HepG2 (cell line): ENCODE results near the gene IDUA. TPM values are rescaled to one million over a fixed set of nuclear protein-coding genes. Genes with fewer than 3 reads are reported as not detected.

Experiments
- CHD2 ChIP-seq: IDR thresholded peaks from 2 replicates; pipeline ENCODE4 v1.6.1; 2011; ENCODE audit warnings: low read depth, low read length, improper control_type of control experiment
- JUN ChIP-seq: sonication (generic); formaldehyde crosslinking; IDR thresholded peaks from 2 replicates; pipeline ENCODE4 v1.4.0; 2020; ENCODE audit warnings: mild to moderate bottlenecking, missing genetic modification reagents
- KLF16 ChIP-seq, 2 experiments: sonication (generic) in 1 of 2; formaldehyde crosslinking in 1 of 2; IDR thresholded peaks; 2 replicates each; pipeline versions ENCODE4 v1.6.1 to v1.8.0; 2016 to 2023; ENCODE audit warnings: missing genetic modification reagents in 2 of 2, missing compliant biosample characterization in 1 of 2
- MLLT10 ChIP-seq: sonication (generic); formaldehyde crosslinking; IDR thresholded peaks from 2 replicates; pipeline ENCODE4 v1.4.0; 2020; ENCODE audit warnings: missing genetic modification reagents
- NFYC ChIP-seq: IDR thresholded peaks from 2 replicates; pipeline ENCODE4 v1.6.1; 2016; ENCODE audit warnings: missing genetic modification reagents, missing compliant biosample characterization
- POLR2G ChIP-seq: fragments of 200-400 bp; formaldehyde crosslinking; IDR thresholded peaks from 2 replicates; pipeline ENCODE4 v1.6.1; 2018; ENCODE audit warnings: mild to moderate bottlenecking, low read depth, low read length, moderate library complexity
- PPARG ChIP-seq: conservative IDR thresholded peaks from 2 replicates; pipeline ENCODE4 v1.6.1; 2016; ENCODE audit warnings: missing biosample characterization, missing genetic modification reagents
- RFX3 ChIP-seq: IDR thresholded peaks from 2 replicates; pipeline ENCODE4 v1.6.1; 2016; ENCODE audit warnings: missing biosample characterization, missing genetic modification reagents
- RFXAP ChIP-seq: sonication (generic); formaldehyde crosslinking; IDR thresholded peaks from 2 replicates; pipeline ENCODE4 v1.4.0; 2020; ENCODE audit warnings: missing genetic modification reagents, borderline replicate concordance
- ZMAT3 ChIP-seq: sonication (generic); formaldehyde crosslinking; conservative IDR thresholded peaks from 2 replicates; pipeline ENCODE4 v1.7.0; 2021; ENCODE audit warnings: missing genetic modification reagents
- ZNF501 ChIP-seq: sonication (generic); formaldehyde crosslinking; IDR thresholded peaks from 2 replicates; pipeline ENCODE4 v1.5.1; 2020; ENCODE audit warnings: mild to moderate bottlenecking, moderate library complexity, missing genetic modification reagents
- ZNF550 ChIP-seq: sonication (generic); formaldehyde crosslinking; IDR thresholded peaks from 2 replicates; pipeline ENCODE4 v1.4.0; 2020; ENCODE audit warnings: mild to moderate bottlenecking, missing genetic modification reagents, borderline replicate concordance
- ZNF660 ChIP-seq: sonication (generic); formaldehyde crosslinking; IDR thresholded peaks from 2 replicates; pipeline ENCODE4 v1.5.1; 2020; ENCODE audit warnings: mild to moderate bottlenecking, low read depth, missing genetic modification reagents, borderline replicate concordance
- ZNF883 ChIP-seq: sonication (generic); formaldehyde crosslinking; IDR thresholded peaks from 2 replicates; pipeline ENCODE4 v1.5.1; 2020; ENCODE audit warnings: mild to moderate bottlenecking, missing genetic modification reagents; ENCODE audit errors: not compliant biosample characterization
- ZSCAN29 ChIP-seq: sonication (generic); formaldehyde crosslinking; conservative IDR thresholded peaks from 2 replicates; pipeline ENCODE4 v1.4.0; 2020; ENCODE audit warnings: mild to moderate bottlenecking, missing genetic modification reagents
- polyA plus RNA-seq, 8 experiments: library from polyadenylated mRNA; depleted of rRNA in 3 of 8; stranded (reverse) in 7 of 8; unstranded in 1 of 8; fragments of >200 nt; fragmentation: Illumina TruSeq in 4 of 8; extraction: Trizol in 4 of 8; gene quantifications; 2 replicates each; pipeline versions ENCODE4 v1.2.1 to v1.2.3, GENCODE V29; 2011 to 2016; ENCODE audit warnings: low read depth in 4 of 8, missing spikeins in 1 of 8, mixed read lengths in 1 of 8; ENCODE audit not compliant: insufficient read depth in 1 of 8
- total RNA-seq, 5 experiments: library from RNA; depleted of rRNA; stranded (reverse); fragments of >200 nt; fragmentation: Illumina TruSeq; extraction: Trizol; gene quantifications; 2 replicates each; pipeline ENCODE4 v1.2.3, GENCODE V29; 2016; ENCODE audit warnings: low read depth in 1 of 5
- TF ChIP-seq, protein P1 (sequence below): sonication (generic); formaldehyde crosslinking; conservative IDR thresholded peaks from 2 replicates; pipeline ENCODE4 v1.4.0; 2020; ENCODE audit warnings: missing genetic modification reagents
- TF ChIP-seq, protein P2 (sequence below): sonication (generic); formaldehyde crosslinking; IDR thresholded peaks from 2 replicates; pipeline ENCODE4 v1.4.0; 2020; ENCODE audit warnings: missing genetic modification reagents
- TF ChIP-seq, protein P3 (sequence below): sonication (generic); formaldehyde crosslinking; IDR thresholded peaks from 2 replicates; pipeline ENCODE4 v1.4.0; 2020; ENCODE audit warnings: missing genetic modification reagents
- TF ChIP-seq, protein P4 (sequence below): IDR thresholded peaks from 2 replicates; pipeline ENCODE4 v1.6.1; 2016; ENCODE audit warnings: mild to moderate bottlenecking

The IDUA gene
- total and polyA plus RNA-seq, 2 of the 13 experiments (the other 11 are each of a cell fraction or from before 2014, with no cell fraction given): 0.77 to 1.0 TPM

DNA sequence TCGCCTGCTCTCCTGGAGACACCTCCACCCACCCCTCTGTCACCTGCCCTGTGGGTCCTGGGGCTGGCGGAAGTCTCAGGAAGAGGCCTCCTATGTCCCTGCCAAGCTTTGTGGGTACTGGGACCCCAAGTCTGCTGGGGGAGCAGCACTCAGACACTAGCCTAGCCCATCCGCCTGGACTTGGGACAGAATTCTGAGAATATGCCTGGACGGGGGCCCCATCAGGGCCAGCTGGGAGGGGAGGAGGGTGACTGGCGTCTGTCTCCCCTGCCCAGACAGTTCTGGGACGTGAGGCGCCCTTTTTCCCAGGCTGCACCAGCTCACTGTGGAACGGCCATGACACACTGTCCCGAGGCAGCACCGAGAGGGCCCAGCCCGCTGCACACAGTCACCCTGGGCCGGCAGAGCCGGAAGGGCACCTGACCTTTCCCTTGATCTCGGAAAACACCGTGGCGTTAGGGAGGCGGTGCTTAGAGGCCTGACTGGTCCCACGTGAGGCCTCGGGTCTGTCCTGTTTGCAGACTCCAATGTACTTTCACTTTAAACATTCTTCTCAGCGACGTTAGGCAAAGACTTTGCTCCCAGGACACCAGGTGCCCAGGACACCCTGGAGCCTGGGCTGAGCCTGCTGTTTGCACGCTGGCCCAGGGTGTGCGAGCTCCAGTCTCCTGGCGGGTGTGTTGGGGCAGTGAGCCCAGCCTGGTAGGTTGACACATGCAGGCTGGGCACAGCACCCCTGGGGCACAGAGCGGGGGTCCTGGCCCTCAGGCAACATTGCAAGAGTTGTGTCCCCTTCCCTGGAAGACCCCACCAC lies 5.7 kb downstream of the IDUA start (continued):
- TF ChIP-seq ZMAT3 (CRISPR knock-in tag): peak; percentile 70
- TF ChIP-seq, protein P1, sequence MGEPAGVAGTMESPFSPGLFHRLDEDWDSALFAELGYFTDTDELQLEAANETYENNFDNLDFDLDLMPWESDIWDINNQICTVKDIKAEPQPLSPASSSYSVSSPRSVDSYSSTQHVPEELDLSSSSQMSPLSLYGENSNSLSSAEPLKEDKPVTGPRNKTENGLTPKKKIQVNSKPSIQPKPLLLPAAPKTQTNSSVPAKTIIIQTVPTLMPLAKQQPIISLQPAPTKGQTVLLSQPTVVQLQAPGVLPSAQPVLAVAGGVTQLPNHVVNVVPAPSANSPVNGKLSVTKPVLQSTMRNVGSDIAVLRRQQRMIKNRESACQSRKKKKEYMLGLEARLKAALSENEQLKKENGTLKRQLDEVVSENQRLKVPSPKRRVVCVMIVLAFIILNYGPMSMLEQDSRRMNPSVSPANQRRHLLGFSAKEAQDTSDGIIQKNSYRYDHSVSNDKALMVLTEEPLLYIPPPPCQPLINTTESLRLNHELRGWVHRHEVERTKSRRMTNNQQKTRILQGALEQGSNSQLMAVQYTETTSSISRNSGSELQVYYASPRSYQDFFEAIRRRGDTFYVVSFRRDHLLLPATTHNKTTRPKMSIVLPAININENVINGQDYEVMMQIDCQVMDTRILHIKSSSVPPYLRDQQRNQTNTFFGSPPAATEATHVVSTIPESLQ (CRISPR knock-in tag): no peak
- TF ChIP-seq ZNF550: no peak
- peak; percentile 57; the same call in 1 of the 2 replicates for TF ChIP-seq JUN
- TF ChIP-seq, protein P2, sequence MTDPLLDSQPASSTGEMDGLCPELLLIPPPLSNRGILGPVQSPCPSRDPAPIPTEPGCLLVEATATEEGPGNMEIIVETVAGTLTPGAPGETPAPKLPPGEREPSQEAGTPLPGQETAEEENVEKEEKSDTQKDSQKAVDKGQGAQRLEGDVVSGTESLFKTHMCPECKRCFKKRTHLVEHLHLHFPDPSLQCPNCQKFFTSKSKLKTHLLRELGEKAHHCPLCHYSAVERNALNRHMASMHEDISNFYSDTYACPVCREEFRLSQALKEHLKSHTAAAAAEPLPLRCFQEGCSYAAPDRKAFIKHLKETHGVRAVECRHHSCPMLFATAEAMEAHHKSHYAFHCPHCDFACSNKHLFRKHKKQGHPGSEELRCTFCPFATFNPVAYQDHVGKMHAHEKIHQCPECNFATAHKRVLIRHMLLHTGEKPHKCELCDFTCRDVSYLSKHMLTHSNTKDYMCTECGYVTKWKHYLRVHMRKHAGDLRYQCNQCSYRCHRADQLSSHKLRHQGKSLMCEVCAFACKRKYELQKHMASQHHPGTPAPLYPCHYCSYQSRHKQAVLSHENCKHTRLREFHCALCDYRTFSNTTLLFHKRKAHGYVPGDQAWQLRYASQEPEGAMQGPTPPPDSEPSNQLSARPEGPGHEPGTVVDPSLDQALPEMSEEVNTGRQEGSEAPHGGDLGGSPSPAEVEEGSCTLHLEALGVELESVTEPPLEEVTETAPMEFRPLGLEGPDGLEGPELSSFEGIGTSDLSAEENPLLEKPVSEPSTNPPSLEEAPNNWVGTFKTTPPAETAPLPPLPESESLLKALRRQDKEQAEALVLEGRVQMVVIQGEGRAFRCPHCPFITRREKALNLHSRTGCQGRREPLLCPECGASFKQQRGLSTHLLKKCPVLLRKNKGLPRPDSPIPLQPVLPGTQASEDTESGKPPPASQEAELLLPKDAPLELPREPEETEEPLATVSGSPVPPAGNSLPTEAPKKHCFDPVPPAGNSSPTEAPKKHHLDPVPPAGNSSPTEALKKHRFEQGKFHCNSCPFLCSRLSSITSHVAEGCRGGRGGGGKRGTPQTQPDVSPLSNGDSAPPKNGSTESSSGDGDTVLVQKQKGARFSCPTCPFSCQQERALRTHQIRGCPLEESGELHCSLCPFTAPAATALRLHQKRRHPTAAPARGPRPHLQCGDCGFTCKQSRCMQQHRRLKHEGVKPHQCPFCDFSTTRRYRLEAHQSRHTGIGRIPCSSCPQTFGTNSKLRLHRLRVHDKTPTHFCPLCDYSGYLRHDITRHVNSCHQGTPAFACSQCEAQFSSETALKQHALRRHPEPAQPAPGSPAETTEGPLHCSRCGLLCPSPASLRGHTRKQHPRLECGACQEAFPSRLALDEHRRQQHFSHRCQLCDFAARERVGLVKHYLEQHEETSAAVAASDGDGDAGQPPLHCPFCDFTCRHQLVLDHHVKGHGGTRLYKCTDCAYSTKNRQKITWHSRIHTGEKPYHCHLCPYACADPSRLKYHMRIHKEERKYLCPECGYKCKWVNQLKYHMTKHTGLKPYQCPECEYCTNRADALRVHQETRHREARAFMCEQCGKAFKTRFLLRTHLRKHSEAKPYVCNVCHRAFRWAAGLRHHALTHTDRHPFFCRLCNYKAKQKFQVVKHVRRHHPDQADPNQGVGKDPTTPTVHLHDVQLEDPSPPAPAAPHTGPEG (CRISPR knock-in tag): no peak; the same call in 1 of the 2 replicates
- no peak for TF ChIP-seq MLLT10 (CRISPR knock-in tag)
- TF ChIP-seq, protein P3, sequence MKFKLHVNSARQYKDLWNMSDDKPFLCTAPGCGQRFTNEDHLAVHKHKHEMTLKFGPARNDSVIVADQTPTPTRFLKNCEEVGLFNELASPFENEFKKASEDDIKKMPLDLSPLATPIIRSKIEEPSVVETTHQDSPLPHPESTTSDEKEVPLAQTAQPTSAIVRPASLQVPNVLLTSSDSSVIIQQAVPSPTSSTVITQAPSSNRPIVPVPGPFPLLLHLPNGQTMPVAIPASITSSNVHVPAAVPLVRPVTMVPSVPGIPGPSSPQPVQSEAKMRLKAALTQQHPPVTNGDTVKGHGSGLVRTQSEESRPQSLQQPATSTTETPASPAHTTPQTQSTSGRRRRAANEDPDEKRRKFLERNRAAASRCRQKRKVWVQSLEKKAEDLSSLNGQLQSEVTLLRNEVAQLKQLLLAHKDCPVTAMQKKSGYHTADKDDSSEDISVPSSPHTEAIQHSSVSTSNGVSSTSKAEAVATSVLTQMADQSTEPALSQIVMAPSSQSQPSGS (CRISPR knock-in tag): peak; percentile 83
- peak; percentile 86 for TF ChIP-seq PPARG
- TF ChIP-seq CHD2: no peak; the same call in 1 of the 2 replicates
- TF ChIP-seq ZNF501 (CRISPR knock-in tag): peak; percentile 84
- TF ChIP-seq RFX3: no peak
- TF ChIP-seq, protein P4, sequence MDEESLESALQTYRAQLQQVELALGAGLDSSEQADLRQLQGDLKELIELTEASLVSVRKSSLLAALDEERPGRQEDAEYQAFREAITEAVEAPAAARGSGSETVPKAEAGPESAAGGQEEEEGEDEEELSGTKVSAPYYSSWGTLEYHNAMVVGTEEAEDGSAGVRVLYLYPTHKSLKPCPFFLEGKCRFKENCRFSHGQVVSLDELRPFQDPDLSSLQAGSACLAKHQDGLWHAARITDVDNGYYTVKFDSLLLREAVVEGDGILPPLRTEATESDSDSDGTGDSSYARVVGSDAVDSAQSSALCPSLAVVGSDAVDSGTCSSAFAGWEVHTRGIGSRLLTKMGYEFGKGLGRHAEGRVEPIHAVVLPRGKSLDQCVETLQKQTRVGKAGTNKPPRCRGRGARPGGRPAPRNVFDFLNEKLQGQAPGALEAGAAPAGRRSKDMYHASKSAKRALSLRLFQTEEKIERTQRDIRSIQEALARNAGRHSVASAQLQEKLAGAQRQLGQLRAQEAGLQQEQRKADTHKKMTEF (CRISPR knock-in tag): peak; percentile 80
- no peak for TF ChIP-seq ZNF660 (CRISPR knock-in tag)
- peak; percentile 39; the same call in 1 of the 2 replicates for TF ChIP-seq NFYC
- TF ChIP-seq KLF16 (CRISPR knock-in tag; IDR thresholded peaks at IDR 0.05): peak in 1 of 2 experiments; percentile 80; a peak in 2 of 4 replicates
- TF ChIP-seq ZNF883: peak; percentile 65
- peak; percentile 49; the same call in 1 of the 2 replicates for TF ChIP-seq RFXAP
- peak; percentile 75 for TF ChIP-seq ZSCAN29 (CRISPR knock-in tag)
- TF ChIP-seq POLR2G: peak; percentile 86
